Subcutaneous abdominal adipose tissue (tissue), 5 donors: Measurements from ENCODE around the gene CMSS1.

ENCODE experiments used
- H3K27ac ChIP-seq: one replicate; pipeline ENCODE4 v1.7.0; 2013; ENCODE audit warnings: low read depth, mild to moderate bottlenecking, inconsistent platforms, low read length, moderate library complexity
- H3K27me3 ChIP-seq, 5 donors: one replicate each; pipeline ENCODE4 v1.7.0; 2013; ENCODE audit warnings: low read length in 5 of 5, inconsistent platforms in 1 of 5; ENCODE audit not compliant: control insufficient read depth in 5 of 5, insufficient read depth in 4 of 5
- H3K36me3 ChIP-seq, 5 donors: one replicate each; pipeline ENCODE4 v1.7.0; 2013; ENCODE audit warnings: low read length in 5 of 5; ENCODE audit not compliant: control insufficient read depth in 5 of 5, insufficient read depth in 5 of 5
- H3K4me1 ChIP-seq, 5 donors: one replicate each; pipeline ENCODE4 v1.7.0; 2013; ENCODE audit warnings: low read length in 5 of 5, mild to moderate bottlenecking in 3 of 5, moderate library complexity in 1 of 5; ENCODE audit not compliant: control insufficient read depth in 5 of 5, insufficient read depth in 5 of 5
- H3K4me3 ChIP-seq, 5 donors: one replicate each; pipeline ENCODE4 v1.7.0; 2013; ENCODE audit warnings: low read length in 5 of 5, low read depth in 1 of 5
- H3K9ac ChIP-seq, 5 donors: one replicate each; pipeline ENCODE4 v1.7.0; 2013; ENCODE audit warnings: low read length in 5 of 5, mild to moderate bottlenecking in 4 of 5, moderate library complexity in 3 of 5
- H3K9me3 ChIP-seq, 5 donors: one replicate each; pipeline ENCODE4 v1.7.0; 2013; ENCODE audit warnings: low read length in 5 of 5; ENCODE audit not compliant: control insufficient read depth in 5 of 5
- donor health status: healthy.
- donor health status: healthy.
- donor health status: healthy.
- donor health status: healthy.
- donor health status: healthy.

Gene CMSS1

GRCh38 chr3:99858469-99858868 lies 40.8 kb downstream of the CMSS1 start:
- H3K36me3 ChIP-seq: peaks cover 13 to 59% (median 28%) of the 10 kb centered on the region in 5 donors
- H3K4me3 ChIP-seq: no peak overlapping the region
- peak overlapping the region; percentile 28 for H3K27ac ChIP-seq
- H3K9ac ChIP-seq: no peak overlapping the region
- peaks cover 0 to 25% (median 12%) of the 10 kb centered on the region in 5 donors for H3K4me1 ChIP-seq
- no peaks in the 10 kb centered on the region for H3K9me3 ChIP-seq
- H3K27me3 ChIP-seq: no peaks in the 10 kb centered on the region

GRCh38 chr3:99859825-99860224 lies 42.2 kb downstream of the CMSS1 start:
- peak overlapping the region; percentile 28 for H3K27ac ChIP-seq
- H3K9ac ChIP-seq: peak overlapping the region in 1 of 5 donors; percentile 22
- H3K36me3 ChIP-seq: peaks cover 16 to 57% (median 23%) of the 10 kb centered on the region in 5 donors
- H3K9me3 ChIP-seq: no peaks in the 10 kb centered on the region
- H3K4me1 ChIP-seq: peaks cover 0 to 25% (median 12%) of the 10 kb centered on the region in 5 donors
- no peak overlapping the region for H3K4me3 ChIP-seq
- H3K27me3 ChIP-seq: no peaks in the 10 kb centered on the region

GRCh38 chr3:99861216-99861615 lies 43.6 kb downstream of the CMSS1 start:
- H3K9me3 ChIP-seq: no peaks in the 10 kb centered on the region
- peaks cover 16 to 50% (median 26%) of the 10 kb centered on the region in 5 donors for H3K36me3 ChIP-seq
- H3K27ac ChIP-seq: peak overlapping the region; percentile 28
- H3K9ac ChIP-seq: no peak overlapping the region
- H3K27me3 ChIP-seq: no peaks in the 10 kb centered on the region
- H3K4me3 ChIP-seq: no peak overlapping the region
- peaks cover 0 to 30% (median 12%) of the 10 kb centered on the region in 5 donors for H3K4me1 ChIP-seq

- peaks cover 16 to 53% (median 25%) of the 10 kb centered on the region in 5 donors for H3K36me3 ChIP-seq
- H3K4me3 ChIP-seq: no peak overlapping the region
- H3K9me3 ChIP-seq: no peaks in the 10 kb centered on the region
- H3K4me1 ChIP-seq: peaks cover 0 to 39% (median 18%) of the 10 kb centered on the region in 5 donors
- H3K27me3 ChIP-seq: no peaks in the 10 kb centered on the region
- no peak overlapping the region for H3K9ac ChIP-seq
- peak overlapping the region; percentile 4 for H3K27ac ChIP-seq
These were observed 44.5 kb downstream of the CMSS1 start for GRCh38 chr3:99862208-99862607.

GRCh38 chr3:99863002-99863401 lies 45.3 kb downstream of the CMSS1 start:
- no peaks in the 10 kb centered on the region for H3K9me3 ChIP-seq
- no peak overlapping the region for H3K9ac ChIP-seq
- H3K4me3 ChIP-seq: no peak overlapping the region
- H3K27me3 ChIP-seq: no peaks in the 10 kb centered on the region
- peak overlapping the region; percentile 4 for H3K27ac ChIP-seq
- peaks cover 0 to 45% (median 20%) of the 10 kb centered on the region in 5 donors for H3K4me1 ChIP-seq
- H3K36me3 ChIP-seq: peaks cover 16 to 49% (median 25%) of the 10 kb centered on the region in 5 donors

- H3K27ac ChIP-seq: no peak overlapping the region
- no peaks in the 10 kb centered on the region for H3K27me3 ChIP-seq
- H3K4me3 ChIP-seq: no peak overlapping the region
- peaks cover 0 to 51% (median 24%) of the 10 kb centered on the region in 5 donors for H3K4me1 ChIP-seq
- no peak overlapping the region for H3K9ac ChIP-seq
- H3K36me3 ChIP-seq: peaks cover 16 to 50% (median 25%) of the 10 kb centered on the region in 5 donors
- no peaks in the 10 kb centered on the region for H3K9me3 ChIP-seq
These were observed 45.9 kb downstream of the CMSS1 start for GRCh38 chr3:99863588-99863987.

GRCh38 chr3:99864289-99864688 lies 46.6 kb downstream of the CMSS1 start:
- Histone ChIP-seq H3K27me3 (no peaks in the 10 kb centered on the region), H3K4me1 (peaks cover 2 to 53% (median 24%) of the 10 kb centered on the region in 5 donors), H3K4me3 (no peak overlapping the region), H3K36me3 (peaks cover 16 to 46% (median 25%) of the 10 kb centered on the region in 5 donors), H3K9me3 (no peaks in the 10 kb centered on the region), H3K27ac (no peak overlapping the region), H3K9ac (no peak overlapping the region)

- Histone ChIP-seq H3K27ac (no peak overlapping the region), H3K36me3 (peaks cover 16 to 47% (median 25%) of the 10 kb centered on the region in 5 donors), H3K9me3 (no peaks in the 10 kb centered on the region), H3K4me3 (no peak overlapping the region), H3K4me1 (peaks cover 2 to 48% (median 23%) of the 10 kb centered on the region in 5 donors), H3K27me3 (no peaks in the 10 kb centered on the region), H3K9ac (no peak overlapping the region)
These were observed 47.7 kb downstream of the CMSS1 start for GRCh38 chr3:99865321-99865720.

- no peaks in the 10 kb centered on the region for H3K27me3 ChIP-seq
- no peak overlapping the region for H3K27ac ChIP-seq
These were observed 48.6 kb downstream of the CMSS1 start for GRCh38 chr3:99866261-99866761.

GRCh38 chr3:99867594-99868310 lies 50.1 kb downstream of the CMSS1 start:
- H3K36me3 ChIP-seq: peaks cover 8 to 37% (median 18%) of the 10 kb centered on the region in 5 donors
- no peak overlapping the region for H3K27ac ChIP-seq
- H3K4me3 ChIP-seq: no peak overlapping the region
- peaks cover 2 to 59% (median 45%) of the 10 kb centered on the region in 5 donors for H3K4me1 ChIP-seq
- H3K9ac ChIP-seq: no peak overlapping the region
- no peaks in the 10 kb centered on the region for H3K9me3 ChIP-seq
- no peaks in the 10 kb centered on the region for H3K27me3 ChIP-seq

More at GRCh38 chr3:99866261-99866761, 48.6 kb downstream of the CMSS1 start:
- Histone ChIP-seq H3K9me3 (no peaks in the 10 kb centered on the region), H3K4me1 (peaks cover 2 to 53% (median 31%) of the 10 kb centered on the region in 5 donors), H3K4me3 (no peak overlapping the region), H3K36me3 (peaks cover 13 to 49% (median 23%) of the 10 kb centered on the region in 5 donors), H3K9ac (peak overlapping the region in 1 of 5 donors; percentile 26)
